Breast epithelium (tissue), 4 donors: ENCODE data around the gene NPAS4. TPM values are rescaled to one million over a fixed set of nuclear protein-coding genes. Genes with fewer than 3 reads are reported as not detected.

ENCODE experiments used
- DNase-seq, 2 donors: peaks; one replicate each; pipeline ENCODE4 v3.0.0-alpha.2; 2019; ENCODE audit warnings: low spot score in 2 of 2
- H3K27ac ChIP-seq, 2 donors: fragments of 200-600 bp; sonication (generic) in 1 of 2; one replicate each; pipeline ENCODE4 v1.5.1; 2016 to 2019; ENCODE audit warnings: mild to moderate bottlenecking in 1 of 2
- H3K27me3 ChIP-seq, 2 donors: fragments of 200-600 bp; sonication (generic) in 1 of 2; one replicate each; pipeline versions ENCODE4 v1.5.1 to v1.6.0; 2017 to 2019; ENCODE audit warnings: control low read depth in 1 of 2, mild to moderate bottlenecking in 1 of 2
- H3K36me3 ChIP-seq: fragments of 200-600 bp; one replicate; pipeline ENCODE4 v1.5.1; 2019
- H3K4me1 ChIP-seq, 2 donors: fragments of 200-600 bp; sonication (generic); one replicate each; pipeline ENCODE4 v1.5.1; 2016 to 2019; ENCODE audit warnings: control low read depth in 1 of 2
- H3K4me3 ChIP-seq, 3 donors: fragments of 200-600 bp; sonication (generic); 1 replicate in 2 of 3; 2 replicates in 1 of 3; pipeline ENCODE4 v1.5.1; 2016 to 2019; ENCODE audit warnings: mild to moderate bottlenecking in 3 of 3, moderate library complexity in 2 of 3
- H3K9me3 ChIP-seq, 2 donors: fragments of 200-600 bp; sonication (generic) in 1 of 2; one replicate each; pipeline ENCODE4 v1.5.1; 2016 to 2019; ENCODE audit warnings: control low read depth in 1 of 2
- POLR2A ChIP-seq: fragments of 450-650 bp; IDR thresholded peaks from one replicate; pipeline ENCODE4 v1.6.1; 2016; ENCODE audit warnings: antibody characterized with exemption, mild to moderate bottlenecking, moderate library complexity
- POLR2AphosphoS5 ChIP-seq, 3 donors: sonication (generic); formaldehyde crosslinking; IDR thresholded peaks; one replicate each; pipeline ENCODE4 v1.6.1; 2017; ENCODE audit warnings: antibody characterized with exemption in 3 of 3
- intact Hi-C: fragments of 100-400 bp; cut with DNase I; formaldehyde crosslinking; loops from one replicate; pipeline ENCODE4 v1.15.1; 2023; ENCODE audit warnings: low total_unique reads
- total RNA-seq, 3 donors: library from RNA; depleted of rRNA; stranded (reverse); fragments of >200 nt; gene quantifications; one replicate each; pipeline ENCODE4 v1.1.0, GENCODE V29; 2016
- TF ChIP-seq, protein P1 (sequence below), 3 donors: fragments of 450-650 bp; IDR thresholded peaks; one replicate each; pipeline ENCODE4 v1.5.1; 2016 to 2017; ENCODE audit warnings: antibody characterized with exemption in 3 of 3, mild to moderate bottlenecking in 3 of 3, moderate library complexity in 3 of 3

Gene NPAS4
- total RNA-seq, 3 donors from 2014 or later: not detected

DNA sequence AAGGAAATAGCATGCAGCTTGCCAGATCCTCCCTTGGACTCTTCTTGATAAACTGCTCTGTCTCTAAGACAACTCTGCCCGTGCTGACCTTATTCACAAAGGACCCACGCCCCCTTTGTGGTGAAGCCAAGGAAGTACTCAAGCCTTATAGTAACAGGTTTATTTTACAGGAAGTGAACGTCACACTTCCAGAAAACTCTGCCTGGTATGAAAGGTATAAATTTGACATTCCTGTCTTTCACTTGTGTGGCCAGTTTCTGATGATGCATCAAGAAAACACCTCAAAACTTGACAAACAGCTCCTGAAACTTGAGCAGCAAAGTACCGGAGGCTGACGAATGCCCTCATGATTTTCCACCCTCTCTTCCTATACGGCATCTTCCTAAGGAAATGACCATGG, 33.4 kb downstream of the NPAS4 start:
- DNase-seq: no peak
- intact Hi-C loops: no loop called here
- no peaks in the 10 kb centered on the region for H3K4me1 ChIP-seq

DNA sequence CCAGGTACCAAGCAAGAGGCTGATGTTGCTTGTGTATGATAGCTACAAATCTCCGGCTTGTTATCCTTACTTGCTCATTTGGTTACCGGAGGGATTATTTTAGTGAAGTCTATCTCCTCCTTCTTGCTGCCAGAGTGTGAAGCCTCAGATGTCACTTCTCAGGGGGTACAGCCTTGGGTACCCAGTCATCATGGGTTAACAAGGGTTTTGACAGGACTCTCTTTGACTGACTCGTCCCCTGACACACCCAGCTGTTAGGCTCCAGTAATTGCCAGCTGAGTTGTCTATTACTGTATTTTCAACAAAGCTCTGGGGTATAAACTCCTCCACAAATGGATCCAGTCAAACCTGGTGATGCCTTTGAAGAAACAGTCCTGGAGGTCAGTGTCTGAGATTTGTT, 34.0 kb downstream of the NPAS4 start:
- no peak overlapping the region for H3K4me3 ChIP-seq
- H3K9me3 ChIP-seq: no peaks in the 10 kb centered on the region
- no peaks in the 10 kb centered on the region for H3K36me3 ChIP-seq
- TF ChIP-seq, protein P1, sequence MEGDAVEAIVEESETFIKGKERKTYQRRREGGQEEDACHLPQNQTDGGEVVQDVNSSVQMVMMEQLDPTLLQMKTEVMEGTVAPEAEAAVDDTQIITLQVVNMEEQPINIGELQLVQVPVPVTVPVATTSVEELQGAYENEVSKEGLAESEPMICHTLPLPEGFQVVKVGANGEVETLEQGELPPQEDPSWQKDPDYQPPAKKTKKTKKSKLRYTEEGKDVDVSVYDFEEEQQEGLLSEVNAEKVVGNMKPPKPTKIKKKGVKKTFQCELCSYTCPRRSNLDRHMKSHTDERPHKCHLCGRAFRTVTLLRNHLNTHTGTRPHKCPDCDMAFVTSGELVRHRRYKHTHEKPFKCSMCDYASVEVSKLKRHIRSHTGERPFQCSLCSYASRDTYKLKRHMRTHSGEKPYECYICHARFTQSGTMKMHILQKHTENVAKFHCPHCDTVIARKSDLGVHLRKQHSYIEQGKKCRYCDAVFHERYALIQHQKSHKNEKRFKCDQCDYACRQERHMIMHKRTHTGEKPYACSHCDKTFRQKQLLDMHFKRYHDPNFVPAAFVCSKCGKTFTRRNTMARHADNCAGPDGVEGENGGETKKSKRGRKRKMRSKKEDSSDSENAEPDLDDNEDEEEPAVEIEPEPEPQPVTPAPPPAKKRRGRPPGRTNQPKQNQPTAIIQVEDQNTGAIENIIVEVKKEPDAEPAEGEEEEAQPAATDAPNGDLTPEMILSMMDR (IDR thresholded peaks at IDR 0.05): no peak
- TF ChIP-seq POLR2AphosphoS5 (IDR thresholded peaks at IDR 0.05) (no peak), POLR2A (no peak)
- no peaks in the 10 kb centered on the region for H3K27me3 ChIP-seq
- intact Hi-C loops: no loop called here
- H3K27ac ChIP-seq: no peak overlapping the region
- H3K4me1 ChIP-seq: no peaks in the 10 kb centered on the region
- no peak for DNase-seq

More for the DNA sequence above, 33.4 kb downstream of the NPAS4 start:
- Histone ChIP-seq H3K27ac (no peak overlapping the region), H3K4me3 (no peak overlapping the region), H3K9me3 (no peaks in the 10 kb centered on the region), H3K36me3 (no peaks in the 10 kb centered on the region), H3K27me3 (no peaks in the 10 kb centered on the region)
- TF ChIP-seq, protein P1 (IDR thresholded peaks at IDR 0.05): no peak
- no peak for TF ChIP-seq POLR2AphosphoS5 (IDR thresholded peaks at IDR 0.05)
- TF ChIP-seq POLR2A: no peak

DNA sequence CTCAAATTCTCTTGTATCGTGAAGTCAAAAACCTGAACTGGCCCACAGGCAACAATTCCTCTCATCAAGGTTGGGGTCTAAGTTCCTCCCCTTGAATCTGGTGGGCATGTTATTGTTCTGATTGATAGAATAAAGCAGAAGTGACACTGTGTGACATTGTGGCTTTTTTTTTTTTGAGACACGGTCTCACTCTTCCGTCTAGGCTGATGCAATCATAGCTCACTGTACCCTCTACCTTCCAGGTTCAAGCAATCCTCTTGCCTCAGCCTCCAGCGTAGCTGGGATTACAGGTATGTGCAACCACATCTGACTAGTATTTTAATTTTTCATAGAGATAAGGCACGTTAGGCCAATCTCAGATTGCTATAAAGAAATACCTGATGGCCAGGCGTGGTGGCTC, 37.0 kb downstream of the NPAS4 start:
- Histone ChIP-seq H3K27ac (no peak overlapping the region), H3K27me3 (no peaks in the 10 kb centered on the region), H3K4me1 (no peaks in the 10 kb centered on the region), H3K9me3 (no peaks in the 10 kb centered on the region), H3K36me3 (no peaks in the 10 kb centered on the region), H3K4me3 (no peak overlapping the region)
- intact Hi-C loops: no loop called here
- TF ChIP-seq, protein P1 (IDR thresholded peaks at IDR 0.05): no peak
- TF ChIP-seq POLR2A (no peak), POLR2AphosphoS5 (IDR thresholded peaks at IDR 0.05) (no peak)
- DNase-seq: no peak

DNA sequence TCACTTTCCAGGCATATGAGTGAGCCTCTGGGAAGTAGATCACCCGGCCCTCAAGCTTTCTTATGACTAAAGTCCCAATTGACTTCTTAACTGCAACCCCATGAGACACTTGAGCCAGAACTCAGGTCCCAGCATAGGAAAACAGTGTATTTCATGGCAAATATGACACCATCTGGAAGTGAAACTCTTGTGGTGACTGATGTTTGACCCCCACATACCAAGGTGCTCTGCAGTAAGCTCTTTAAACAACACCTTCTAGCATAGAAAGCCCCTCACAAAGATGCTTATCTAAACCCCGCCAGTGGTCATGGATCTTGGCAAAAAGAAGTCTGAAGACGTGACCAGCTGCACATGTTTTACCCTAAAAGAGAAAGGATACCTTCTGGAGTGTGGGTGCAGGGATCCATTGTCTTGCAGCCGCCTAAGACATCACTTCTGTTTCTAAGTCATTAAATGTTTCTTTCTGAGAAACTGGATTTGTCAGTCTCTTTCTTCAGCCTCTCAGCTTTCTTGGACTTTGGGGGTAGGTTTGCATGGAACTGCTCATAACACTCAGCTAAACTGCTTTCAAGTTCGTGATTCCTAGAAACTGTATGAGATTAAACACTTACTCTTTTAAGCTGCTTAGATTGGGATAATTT, 38.4 kb downstream of the NPAS4 start:
- Histone ChIP-seq H3K27me3 (no peaks in the 10 kb centered on the region), H3K9me3 (no peaks in the 10 kb centered on the region), H3K4me1 (no peaks in the 10 kb centered on the region), H3K4me3 (no peak overlapping the region), H3K27ac (no peak overlapping the region), H3K36me3 (no peaks in the 10 kb centered on the region)
- DNase-seq: no peak
- TF ChIP-seq POLR2A (no peak), POLR2AphosphoS5 (IDR thresholded peaks at IDR 0.05) (no peak)
- TF ChIP-seq, protein P1 (IDR thresholded peaks at IDR 0.05): no peak
- intact Hi-C loops: no loop called here

DNA sequence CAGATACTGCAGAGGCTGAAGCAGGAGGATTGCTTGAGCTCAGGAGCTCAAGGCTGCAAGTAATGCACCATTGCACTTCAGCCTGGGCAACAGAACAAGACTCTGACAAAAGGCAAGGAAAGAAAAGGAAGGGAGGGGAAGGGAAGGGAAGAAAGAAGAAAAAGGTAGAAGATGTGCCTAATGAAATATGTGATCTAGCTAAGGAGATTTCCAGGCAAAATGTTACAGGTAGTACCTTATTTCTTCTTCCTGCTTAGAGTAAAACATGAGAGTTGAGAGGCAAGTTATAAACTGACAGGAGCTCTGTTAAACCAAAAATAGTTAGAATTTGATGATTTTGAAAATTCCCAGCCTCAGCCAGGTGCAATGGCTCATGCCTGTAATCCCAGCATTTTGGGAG, 41.2 kb downstream of the NPAS4 start:
- no peak for DNase-seq
- intact Hi-C loops: no loop called here
- no peak overlapping the region for H3K27ac ChIP-seq
- H3K4me1 ChIP-seq: no peaks in the 10 kb centered on the region
- TF ChIP-seq POLR2A: no peak
- no peak for TF ChIP-seq POLR2AphosphoS5 (IDR thresholded peaks at IDR 0.05)
- H3K9me3 ChIP-seq: no peaks in the 10 kb centered on the region
- no peaks in the 10 kb centered on the region for H3K36me3 ChIP-seq
- no peak overlapping the region for H3K4me3 ChIP-seq
- no peaks in the 10 kb centered on the region for H3K27me3 ChIP-seq
